HUES6 (cell line): Measurements from ENCODE around the gene SOWAHA.

Experiments used
- H3K27ac ChIP-seq: 2 replicates; pipeline ENCODE4 v1.7.0; 2013; ENCODE audit warnings: low read depth, mild to moderate bottlenecking, low read length, inconsistent platforms
- H3K27me3 ChIP-seq: 2 replicates; pipeline ENCODE4 v1.6.1; 2013; ENCODE audit warnings: low read length; ENCODE audit not compliant: control insufficient read depth, insufficient read depth
- H3K36me3 ChIP-seq: 2 replicates; pipeline ENCODE4 v1.6.1; 2013; ENCODE audit warnings: low read length; ENCODE audit not compliant: control insufficient read depth, insufficient read depth
- H3K4me1 ChIP-seq: 2 replicates; pipeline ENCODE4 v1.6.1; 2013; ENCODE audit warnings: low read length; ENCODE audit not compliant: control insufficient read depth, insufficient read depth
- H3K4me3 ChIP-seq: 2 replicates; pipeline ENCODE4 v1.5.1; 2013; ENCODE audit warnings: low read depth, low read length
- H3K9ac ChIP-seq: one replicate; pipeline ENCODE4 v1.6.1; 2013; ENCODE audit warnings: mild to moderate bottlenecking, low read length
- H3K9me3 ChIP-seq: 2 replicates; pipeline ENCODE4 v1.6.1; 2013; ENCODE audit warnings: low read depth, low read length; ENCODE audit not compliant: control insufficient read depth, insufficient read depth

SOWAHA gene

GRCh38 chr5:132778856-132779255, 34.2 kb upstream of the SOWAHA start:
- no peak overlapping the region for H3K9ac ChIP-seq
- H3K4me3 ChIP-seq: no peak overlapping the region
- H3K27me3 ChIP-seq: peaks cover 53% of the 10 kb centered on the region
- no peaks in the 10 kb centered on the region for H3K36me3 ChIP-seq
- no peak overlapping the region for H3K27ac ChIP-seq
- peaks cover 13% of the 10 kb centered on the region for H3K4me1 ChIP-seq
- no peaks in the 10 kb centered on the region for H3K9me3 ChIP-seq

- Histone ChIP-seq H3K4me1 (peaks cover 13% of the 10 kb centered on the region), H3K9me3 (no peaks in the 10 kb centered on the region), H3K36me3 (no peaks in the 10 kb centered on the region), H3K27ac (no peak overlapping the region), H3K4me3 (no peak overlapping the region), H3K9ac (no peak overlapping the region), H3K27me3 (peaks cover 53% of the 10 kb centered on the region)
Observed at GRCh38 chr5:132779961-132780360, 33.1 kb upstream of the SOWAHA start.

GRCh38 chr5:132780577-132780976, 32.5 kb upstream of the SOWAHA start:
- Histone ChIP-seq H3K9ac (no peak overlapping the region), H3K27ac (no peak overlapping the region), H3K9me3 (no peaks in the 10 kb centered on the region), H3K27me3 (peaks cover 46% of the 10 kb centered on the region), H3K36me3 (no peaks in the 10 kb centered on the region), H3K4me3 (no peak overlapping the region), H3K4me1 (peaks cover 11% of the 10 kb centered on the region)

- H3K9ac ChIP-seq: no peak overlapping the region
- no peaks in the 10 kb centered on the region for H3K9me3 ChIP-seq
- peaks cover 7% of the 10 kb centered on the region for H3K4me1 ChIP-seq
Observed at GRCh38 chr5:132781029-132781428, 32.1 kb upstream of the SOWAHA start.

GRCh38 chr5:132782101-132782500, 31.0 kb upstream of the SOWAHA start:
- Histone ChIP-seq H3K4me1 (peaks cover 5% of the 10 kb centered on the region; the same call in 1 of the 2 replicates), H3K36me3 (no peaks in the 10 kb centered on the region), H3K9ac (no peak overlapping the region)

More at GRCh38 chr5:132781029-132781428, 32.1 kb upstream of the SOWAHA start:
- Histone ChIP-seq H3K36me3 (no peaks in the 10 kb centered on the region), H3K27ac (no peak overlapping the region), H3K27me3 (peaks cover 42% of the 10 kb centered on the region), H3K4me3 (no peak overlapping the region)

GRCh38 chr5:132785365-132785764, 27.7 kb upstream of the SOWAHA start:
- H3K9me3 ChIP-seq: 0 out of 2 replicates have a peak, but pooled peaks cover 2% of the 10 kb centered on the region
- H3K4me3 ChIP-seq: no peak overlapping the region
- H3K4me1 ChIP-seq: peaks cover 8% of the 10 kb centered on the region; the same call in 1 of the 2 replicates
- no peaks in the 10 kb centered on the region for H3K36me3 ChIP-seq
- 0 out of 2 replicates have a peak, but pooled peaks cover 10% of the 10 kb centered on the region for H3K27me3 ChIP-seq
- H3K27ac ChIP-seq: no peak overlapping the region
- no peak overlapping the region for H3K9ac ChIP-seq

More at GRCh38 chr5:132782101-132782500, 31.0 kb upstream of the SOWAHA start:
- Histone ChIP-seq H3K4me3 (no peak overlapping the region), H3K27ac (no peak overlapping the region), H3K9me3 (0 out of 2 replicates have a peak, but pooled peaks cover 2% of the 10 kb centered on the region), H3K27me3 (peaks cover 36% of the 10 kb centered on the region)

- no peak overlapping the region for H3K9ac ChIP-seq
- 0 out of 2 replicates have a peak, but pooled peaks cover 7% of the 10 kb centered on the region for H3K27me3 ChIP-seq
- no peaks in the 10 kb centered on the region for H3K36me3 ChIP-seq
- H3K4me1 ChIP-seq: peaks cover 8% of the 10 kb centered on the region; the same call in 1 of the 2 replicates
- H3K4me3 ChIP-seq: no peak overlapping the region
- H3K9me3 ChIP-seq: 0 out of 2 replicates have a peak, but pooled peaks cover 2% of the 10 kb centered on the region
- H3K27ac ChIP-seq: no peak overlapping the region
Observed at GRCh38 chr5:132785864-132786263, 27.2 kb upstream of the SOWAHA start.

GRCh38 chr5:132787076-132787475, 26.0 kb upstream of the SOWAHA start:
- Histone ChIP-seq H3K9ac (no peak overlapping the region), H3K27me3 (0 out of 2 replicates have a peak, but pooled peaks cover 3% of the 10 kb centered on the region), H3K27ac (no peak overlapping the region), H3K4me1 (peaks cover 5% of the 10 kb centered on the region; the same call in 1 of the 2 replicates), H3K9me3 (0 out of 2 replicates have a peak, but pooled peaks cover 2% of the 10 kb centered on the region), H3K4me3 (no peak overlapping the region), H3K36me3 (no peaks in the 10 kb centered on the region)

- no peak overlapping the region for H3K27ac ChIP-seq
- H3K36me3 ChIP-seq: no peaks in the 10 kb centered on the region
- H3K27me3 ChIP-seq: peaks cover 7% of the 10 kb centered on the region; the same call in 1 of the 2 replicates
- H3K4me1 ChIP-seq: peaks cover 3% of the 10 kb centered on the region; the same call in 1 of the 2 replicates
- H3K9ac ChIP-seq: no peak overlapping the region
- H3K9me3 ChIP-seq: 0 out of 2 replicates have a peak, but pooled peaks cover 2% of the 10 kb centered on the region
- H3K4me3 ChIP-seq: no peak overlapping the region
Observed at GRCh38 chr5:132788508-132788907, 24.6 kb upstream of the SOWAHA start.

- peaks cover 3% of the 10 kb centered on the region; the same call in 1 of the 2 replicates for H3K4me1 ChIP-seq
- H3K9me3 ChIP-seq: 0 out of 2 replicates have a peak, but pooled peaks cover 2% of the 10 kb centered on the region
- peaks cover 7% of the 10 kb centered on the region; the same call in 1 of the 2 replicates for H3K27me3 ChIP-seq
- H3K27ac ChIP-seq: no peak overlapping the region
- H3K4me3 ChIP-seq: no peak overlapping the region
- no peak overlapping the region for H3K9ac ChIP-seq
- H3K36me3 ChIP-seq: no peaks in the 10 kb centered on the region
Observed at GRCh38 chr5:132788990-132789886, 23.9 kb upstream of the SOWAHA start.
